ENCODE data around the gene EML1.

GRCh38 chr14:99769799-99770198, 23.4 kb upstream of the EML1 start:
- TF ChIP-seq EZH2 (IDR thresholded peaks at IDR 0.05): no peak
- no peak for TF ChIP-seq POLR2AphosphoS5 (IDR thresholded peaks at IDR 0.05; ENCODE audit: borderline replicate concordance, low read depth, low read length)

Data from SK-N-MC (cell line).